Small intestine (tissue), 7 donors: ENCODE data around the gene MOCS3. TPM values are rescaled to one million over a fixed set of nuclear protein-coding genes. Genes with fewer than 3 reads are reported as not detected.
A peak's percentile ranks its signal among the peaks of the same experiment; 100 is the strongest.

Source experiments
- DNase-seq, 2 donors: peaks; one replicate each; pipeline versions ENCODE4 v3.0.0 to v3.0.0-alpha.2; 2013
- FAIRE-seq: peaks from 2 replicates; lab custom pipeline; 2012; peaks lifted over from hg19 to GRCh38; lab: Jason Lieb, UNC
- H3K27ac ChIP-seq, 3 donors: one replicate each; pipeline ENCODE4 v1.5.1; 2013; ENCODE audit warnings: low read length in 2 of 3, mild to moderate bottlenecking in 2 of 3, control low read depth in 1 of 3, inconsistent platforms in 1 of 3, low read depth in 1 of 3, moderate library complexity in 1 of 3
- H3K27me3 ChIP-seq, 3 donors: one replicate each; pipeline ENCODE4 v1.6.1; 2013; ENCODE audit warnings: low read length in 3 of 3, inconsistent platforms in 1 of 3; ENCODE audit not compliant: control insufficient read depth in 3 of 3, insufficient read depth in 3 of 3
- H3K36me3 ChIP-seq, 3 donors: one replicate each; pipeline ENCODE4 v1.6.1; 2013; ENCODE audit warnings: low read length in 3 of 3, inconsistent platforms in 1 of 3, low read depth in 1 of 3, mild to moderate bottlenecking in 1 of 3, moderate library complexity in 1 of 3; ENCODE audit not compliant: control insufficient read depth in 3 of 3, insufficient read depth in 2 of 3
- H3K4me1 ChIP-seq, 3 donors: one replicate each; pipeline ENCODE4 v1.6.1; 2013; ENCODE audit warnings: low read length in 2 of 3, inconsistent platforms in 1 of 3, low read depth in 1 of 3, mild to moderate bottlenecking in 1 of 3, moderate library complexity in 1 of 3; ENCODE audit not compliant: control insufficient read depth in 3 of 3, insufficient read depth in 2 of 3
- H3K4me3 ChIP-seq, 3 donors: one replicate each; pipeline ENCODE4 v1.5.1; 2013; ENCODE audit warnings: low read length in 3 of 3, control low read depth in 1 of 3, inconsistent platforms in 1 of 3, low read depth in 1 of 3, mild to moderate bottlenecking in 1 of 3, moderate library complexity in 1 of 3
- H3K9me3 ChIP-seq, 2 donors: one replicate each; pipeline ENCODE4 v1.6.1; 2013; ENCODE audit warnings: low read depth in 1 of 2, low read length in 1 of 2; ENCODE audit not compliant: control insufficient read depth in 2 of 2, insufficient read depth in 1 of 2
- WGBS, 3 donors: extraction: QIAGEN DNeasy Blood & Tissue Kit; methylation state at CpG; one replicate each; pipeline ENCODE4 v1.1.7; 2013; 5-methylcytosine and 5-hydroxymethylcytosine counted together
- polyA plus RNA-seq, 4 donors: library from polyadenylated mRNA; stranded (reverse) in 3 of 4; unstranded in 1 of 4; fragments of 200-250 nt in 3 of 4; fragments of 120-200 nt in 1 of 4; gene quantifications; one replicate each; pipeline versions ENCODE4 v1.2.1 to v1.2.3, GENCODE V29; 2013
- donor health status: healthy with polysubstance abuse.
- donor health status: control.
- donor health status: control.
- donor health status: Bipolar disorder and iron deficiency.
- donor health status: healthy.

The MOCS3 gene
- polyA plus RNA-seq, 4 donors: 2.2 to 4.7 (median 2.9) TPM

DNA sequence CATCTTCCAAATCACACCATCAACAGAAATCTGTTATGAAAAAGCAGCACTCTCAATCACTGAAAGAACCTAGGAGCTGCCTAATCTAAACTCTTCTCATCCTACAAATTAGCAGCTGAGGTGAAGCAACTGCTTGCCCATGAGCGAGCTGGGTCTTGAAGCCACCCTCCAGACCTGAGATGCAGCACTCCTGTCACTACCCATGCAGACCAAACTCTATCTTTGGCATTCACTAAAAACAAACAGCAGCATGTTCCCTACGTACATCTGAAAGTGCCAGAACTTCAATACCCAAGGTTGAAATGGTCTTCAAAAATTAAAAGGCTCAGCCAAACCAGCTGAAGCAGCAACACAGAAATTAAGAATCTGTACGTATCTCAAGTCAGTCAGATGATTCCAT lies 41.7 kb upstream of the MOCS3 start:
- Histone ChIP-seq H3K36me3 (peaks cover 0 to 18% (median 2%) of the 10 kb centered on the region in 3 donors), H3K27ac (peak overlapping the region in 1 of 3 donors; percentile 14), H3K9me3 (no peaks in the 10 kb centered on the region), H3K4me3 (no peak overlapping the region), H3K4me1 (peaks cover 0 to 23% (median 18%) of the 10 kb centered on the region in 3 donors), H3K27me3 (no peaks in the 10 kb centered on the region)
- 76 to 81% (median 80%) methylated on average over 3 of the region's 3 CpGs for WGBS, 3 donors
- DNase-seq (no peak), FAIRE-seq (no peak)

- H3K27ac ChIP-seq: no peak overlapping the region
- H3K9me3 ChIP-seq: no peaks in the 10 kb centered on the region
- 51 to 55% (median 54%) methylated on average over 3 of the region's 3 CpGs for WGBS, 3 donors
- no peak overlapping the region for H3K4me3 ChIP-seq
- no peak for DNase-seq
- H3K36me3 ChIP-seq: peaks cover 0 to 20% (median 2%) of the 10 kb centered on the region in 3 donors
- H3K27me3 ChIP-seq: no peaks in the 10 kb centered on the region
- FAIRE-seq: no peak
- peaks cover 0 to 23% (median 20%) of the 10 kb centered on the region in 3 donors for H3K4me1 ChIP-seq
Observed at GRCh38 chr20:50918403-50918802, 40.2 kb upstream of the MOCS3 start.

- Histone ChIP-seq H3K27ac (no peak overlapping the region), H3K9me3 (no peaks in the 10 kb centered on the region), H3K4me1 (peaks cover 3 to 16% (median 15%) of the 10 kb centered on the region in 3 donors), H3K36me3 (peaks cover 0 to 23% (median 3%) of the 10 kb centered on the region in 3 donors), H3K4me3 (no peak overlapping the region), H3K27me3 (no peaks in the 10 kb centered on the region)
- DNase-seq (peak; percentile 29 to 80), FAIRE-seq (no peak)
- whole genome bisulfite sequencing, 3 donors: 60 to 70% (median 68%) methylated on average over 6 of the region's 6 CpGs
Observed at GRCh38 chr20:50919567-50919966, 39.1 kb upstream of the MOCS3 start.

GRCh38 chr20:50920997-50921396 lies 37.6 kb upstream of the MOCS3 start:
- Histone ChIP-seq H3K4me1 (peaks cover 3 to 15% (median 11%) of the 10 kb centered on the region in 3 donors), H3K27me3 (no peaks in the 10 kb centered on the region), H3K4me3 (no peak overlapping the region), H3K27ac (no peak overlapping the region), H3K9me3 (no peaks in the 10 kb centered on the region), H3K36me3 (peaks cover 0 to 26% (median 2%) of the 10 kb centered on the region in 3 donors)
- no peak for DNase-seq
- FAIRE-seq: no peak

GRCh38 chr20:50921803-50922501 lies 36.7 kb upstream of the MOCS3 start:
- 67 to 77% (median 69%) methylated on average over 8 of the region's 8 CpGs for WGBS, 3 donors
- Histone ChIP-seq H3K9me3 (no peaks in the 10 kb centered on the region), H3K27ac (no peak overlapping the region), H3K27me3 (no peaks in the 10 kb centered on the region), H3K4me3 (no peak overlapping the region), H3K4me1 (peaks cover 3 to 9% (median 5%) of the 10 kb centered on the region in 3 donors), H3K36me3 (peaks cover 0 to 26% (median 2%) of the 10 kb centered on the region in 3 donors)
- DNase-seq (no peak), FAIRE-seq (no peak)

GRCh38 chr20:50924261-50924920 lies 34.2 kb upstream of the MOCS3 start:
- Histone ChIP-seq H3K27me3 (no peaks in the 10 kb centered on the region), H3K4me3 (no peak overlapping the region), H3K4me1 (peaks cover 7 to 19% (median 9%) of the 10 kb centered on the region in 3 donors), H3K27ac (no peak overlapping the region), H3K36me3 (peaks cover 3 to 26% (median 7%) of the 10 kb centered on the region in 3 donors), H3K9me3 (no peaks in the 10 kb centered on the region)
- 42 to 53% (median 44%) methylated on average over 2 of the region's 2 CpGs for WGBS, 3 donors
- FAIRE-seq (no peak), DNase-seq (no peak)

DNA sequence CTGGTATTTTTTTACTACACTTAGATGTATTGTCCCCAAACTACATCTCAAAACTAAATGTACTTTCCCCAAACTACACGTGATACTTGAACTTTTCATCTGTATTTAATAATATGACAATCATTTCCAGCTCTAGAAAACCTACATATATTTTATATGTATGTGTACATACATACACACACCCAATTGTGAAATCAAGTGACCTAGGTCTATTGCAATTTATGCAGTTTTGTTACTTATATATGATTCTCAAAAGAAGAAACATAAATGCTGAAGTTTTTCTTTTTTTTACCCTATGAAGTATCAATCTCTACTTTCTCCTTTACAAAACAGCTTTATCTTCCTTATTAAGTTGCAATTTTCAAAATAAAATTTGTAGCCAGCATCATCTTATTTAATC lies 32.1 kb upstream of the MOCS3 start:
- no peak for FAIRE-seq
- peaks cover 3 to 16% (median 7%) of the 10 kb centered on the region in 3 donors for H3K36me3 ChIP-seq
- peaks cover 7 to 17% (median 9%) of the 10 kb centered on the region in 3 donors for H3K4me1 ChIP-seq
- no peaks in the 10 kb centered on the region for H3K27me3 ChIP-seq
- no peak for DNase-seq
- H3K4me3 ChIP-seq: no peak overlapping the region
- 30 to 44% (median 37%) methylated on average over 1 of the region's 1 CpG for WGBS, 3 donors
- H3K27ac ChIP-seq: no peak overlapping the region
- no peaks in the 10 kb centered on the region for H3K9me3 ChIP-seq

GRCh38 chr20:50928469-50928868 lies 30.1 kb upstream of the MOCS3 start:
- DNase-seq (no peak), FAIRE-seq (no peak)
- Histone ChIP-seq H3K9me3 (no peaks in the 10 kb centered on the region), H3K36me3 (peaks cover 3 to 7% (median 7%) of the 10 kb centered on the region in 3 donors), H3K27ac (no peak overlapping the region), H3K4me1 (peaks cover 7 to 17% (median 12%) of the 10 kb centered on the region in 3 donors), H3K4me3 (peak overlapping the region in 1 of 3 donors; percentile 86), H3K27me3 (no peaks in the 10 kb centered on the region)
- WGBS, 3 donors: 58 to 59% (median 59%) methylated on average over 5 of the region's 5 CpGs
